NCI-H1417 (cell line): ENCODE measurements around the gene CD36.
A peak's percentile ranks its signal among the peaks of the same experiment; 100 is the strongest.

ENCODE experiments used
- DNase-seq, 3 experiments: peaks; one replicate each; lab custom pipeline; 2025; lab: John Stamatoyannopoulos, UW

CD36 gene

DNA sequence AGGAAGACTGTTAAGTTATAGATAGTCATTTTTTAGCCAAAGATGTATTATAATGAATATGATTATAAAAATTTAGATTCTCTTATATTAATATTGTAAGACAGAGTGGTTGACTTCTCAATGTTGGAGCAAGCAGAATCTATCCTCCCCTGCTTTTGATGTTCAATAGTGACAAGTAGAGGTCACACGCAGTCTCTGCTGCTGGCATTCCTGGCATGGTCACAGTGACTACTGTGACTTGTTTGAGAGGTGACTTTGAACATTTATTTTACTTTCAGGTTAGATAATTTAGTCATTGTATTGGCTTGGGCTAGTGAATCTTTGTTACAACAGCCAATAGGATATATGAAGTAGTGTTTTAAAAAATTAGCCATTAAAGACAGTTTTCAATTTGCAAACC lies 13.7 kb upstream of the CD36 start:
- no peak for DNase-seq

DNA sequence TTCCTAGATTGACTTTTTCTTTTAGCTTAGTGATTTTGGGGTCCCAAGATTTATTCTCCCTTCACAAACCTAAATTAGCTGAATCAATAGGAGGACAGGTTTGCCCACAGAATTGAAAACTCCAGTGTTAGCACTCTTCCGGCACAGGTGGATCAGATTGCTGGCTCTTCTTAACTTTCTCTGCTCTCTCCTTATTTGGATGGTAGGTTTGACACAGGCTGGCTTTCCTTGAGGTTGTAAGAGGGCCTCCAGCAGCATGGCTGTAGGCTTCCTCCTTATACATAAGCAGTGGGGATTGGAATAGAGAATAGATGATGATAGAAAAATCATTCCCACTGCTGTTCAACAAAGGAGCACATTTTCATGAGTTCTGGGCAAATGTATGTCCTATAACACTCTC lies 9.4 kb upstream of the CD36 start:
- no peak for DNase-seq

DNA sequence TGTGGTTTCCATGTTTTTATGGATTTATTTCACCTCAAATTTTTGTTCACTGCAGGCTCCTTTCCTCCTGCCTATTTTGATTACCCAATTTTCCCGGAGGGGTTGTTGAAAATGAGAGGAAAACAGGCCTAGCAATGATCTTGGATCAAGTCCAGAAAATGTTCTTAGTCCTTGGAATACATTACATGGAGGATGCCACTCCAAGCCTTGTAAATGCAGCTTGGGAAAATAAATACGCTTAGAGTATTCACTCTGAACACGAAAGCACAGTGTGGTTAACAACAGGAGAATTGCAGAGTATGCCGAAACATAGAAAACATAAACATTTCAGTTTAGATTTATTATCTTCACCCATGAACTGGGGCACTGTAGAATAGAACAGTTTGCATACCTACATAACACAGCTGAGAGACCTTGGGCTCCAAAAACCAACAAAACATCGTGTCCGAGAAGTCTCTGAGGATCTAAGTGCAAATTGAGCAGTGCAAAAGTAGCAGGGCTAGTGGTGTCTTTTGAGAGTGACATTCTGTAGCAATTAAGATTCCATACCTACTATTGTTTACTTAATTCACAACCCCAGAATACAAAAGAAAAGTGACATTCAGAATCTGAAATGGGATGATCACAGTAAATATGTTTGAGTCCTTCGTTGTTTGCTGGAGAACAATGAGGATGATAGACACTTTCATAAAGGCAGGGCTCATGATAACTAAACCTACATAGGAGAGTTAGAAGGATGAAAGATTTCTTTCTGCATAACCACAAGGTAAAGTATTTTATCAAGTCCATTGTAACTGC lies 7.6 kb upstream of the CD36 start:
- DNase-seq = peak; percentile 30 to 95 (median 76)

DNA sequence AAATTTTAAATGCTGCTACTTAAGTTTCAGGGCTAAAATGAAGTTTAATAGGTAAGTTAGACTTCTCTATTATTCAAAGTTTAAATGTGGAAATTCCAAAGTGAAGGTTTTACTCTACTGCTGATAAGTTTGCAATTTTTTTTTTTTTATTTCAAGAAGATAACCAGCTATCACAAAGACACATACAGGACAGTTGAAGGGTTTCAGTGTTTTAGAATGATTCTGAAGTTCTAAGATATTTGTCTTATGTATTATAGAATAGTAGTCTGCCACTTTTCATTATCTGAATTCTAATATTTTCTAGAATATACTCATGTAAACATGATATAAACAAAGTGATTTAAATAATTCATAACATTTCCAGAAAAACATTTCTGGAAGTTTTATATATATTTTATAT lies 7.0 kb upstream of the CD36 start:
- no peak for DNase-seq

DNA sequence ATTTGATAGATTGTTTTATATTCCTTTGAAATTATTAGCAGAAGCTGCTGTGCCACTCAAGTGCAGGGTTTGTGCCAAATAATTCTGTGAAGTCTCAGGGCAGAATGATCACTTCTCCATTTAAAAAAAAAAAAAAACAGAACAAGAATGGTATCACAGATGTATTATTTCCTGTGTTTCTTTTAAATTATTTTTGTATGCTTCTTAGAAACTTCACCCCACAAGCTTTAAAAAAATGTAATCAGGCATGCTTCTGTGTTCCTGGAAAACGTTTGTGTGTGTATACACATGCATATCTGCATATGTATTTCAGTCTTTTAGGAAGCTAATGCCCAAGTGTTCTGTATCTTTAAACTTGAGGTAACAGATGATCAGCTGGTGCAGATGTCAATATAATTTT lies 6.3 kb upstream of the CD36 start:
- no peak for DNase-seq

DNA sequence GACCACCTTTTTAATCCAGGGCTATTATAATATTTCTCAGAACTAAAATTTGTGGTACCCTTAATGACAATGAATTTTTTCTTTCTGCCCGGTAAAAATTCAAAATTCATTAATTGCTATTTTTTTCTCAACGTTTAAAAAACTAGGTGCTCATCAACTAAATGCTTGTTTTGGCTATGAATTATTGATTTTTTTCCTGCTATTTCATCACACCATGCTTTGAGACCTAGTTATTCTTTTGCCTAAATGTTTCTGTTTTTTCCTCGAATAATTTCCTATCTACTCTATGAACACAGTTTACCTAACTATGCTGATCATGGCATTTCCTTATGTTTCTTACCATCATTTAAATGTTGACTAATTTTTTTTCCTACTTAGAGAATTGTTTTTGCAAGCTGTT lies 5.6 kb upstream of the CD36 start:
- no peak for DNase-seq

DNA sequence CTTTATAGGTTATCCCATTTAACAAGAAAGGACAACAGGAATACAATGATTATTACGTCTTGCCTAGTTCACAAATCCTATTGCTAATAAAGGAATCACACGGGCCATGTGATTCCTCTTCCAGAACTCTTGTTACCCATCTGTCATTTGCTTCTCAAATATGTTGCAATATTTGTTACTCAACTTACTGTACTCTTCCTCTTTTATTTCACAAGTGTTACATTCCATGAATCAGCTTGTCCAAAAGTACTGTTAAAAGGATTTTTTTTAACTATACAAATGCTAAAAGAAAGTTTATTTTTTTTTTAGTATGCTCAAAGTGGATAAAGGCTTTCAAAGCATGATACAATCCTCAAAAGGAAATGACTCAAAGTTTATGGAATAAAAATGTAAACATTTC lies 3.9 kb upstream of the CD36 start:
- DNase-seq = no peak

DNA sequence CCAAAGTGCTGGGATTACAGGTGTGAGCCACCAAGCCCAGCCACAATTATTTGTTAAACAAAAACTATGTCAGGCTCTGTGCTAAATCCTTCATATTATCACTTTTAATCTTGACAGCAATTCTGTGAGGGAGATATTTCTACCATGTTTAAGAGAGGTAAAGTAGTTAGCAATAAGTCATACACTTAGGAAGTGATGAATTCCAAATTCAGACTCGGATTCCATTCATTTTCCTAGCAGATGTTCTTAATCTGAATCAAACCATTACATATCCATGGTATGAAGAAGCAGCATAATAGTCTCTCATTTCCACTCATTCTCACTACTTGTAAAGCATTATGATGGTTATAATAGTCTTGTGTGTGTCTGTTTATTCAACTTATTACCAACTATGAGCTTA lies 2.9 kb upstream of the CD36 start:
- no peak for DNase-seq

DNA sequence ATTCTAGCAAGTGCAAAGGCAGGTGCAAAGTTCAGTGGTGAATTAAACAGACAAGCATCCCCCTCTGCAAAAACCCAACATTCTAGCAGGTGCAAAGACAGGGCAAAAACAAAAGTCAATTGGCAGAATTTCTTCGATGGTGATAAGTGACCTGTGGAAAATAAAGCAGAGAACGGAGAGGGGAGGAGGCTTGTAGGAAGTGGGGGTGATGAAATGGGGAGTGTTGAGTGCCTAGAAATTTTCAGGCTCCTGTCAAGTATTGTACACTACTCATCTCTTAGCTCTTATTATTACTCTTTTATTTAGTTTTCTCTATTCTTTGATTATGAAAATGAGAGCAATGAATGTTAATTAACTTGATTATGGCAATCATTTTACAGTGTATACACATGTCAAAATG lies 2.4 kb upstream of the CD36 start:
- peak in 2 of 3 experiments; percentile 16 to 62 for DNase-seq

DNA sequence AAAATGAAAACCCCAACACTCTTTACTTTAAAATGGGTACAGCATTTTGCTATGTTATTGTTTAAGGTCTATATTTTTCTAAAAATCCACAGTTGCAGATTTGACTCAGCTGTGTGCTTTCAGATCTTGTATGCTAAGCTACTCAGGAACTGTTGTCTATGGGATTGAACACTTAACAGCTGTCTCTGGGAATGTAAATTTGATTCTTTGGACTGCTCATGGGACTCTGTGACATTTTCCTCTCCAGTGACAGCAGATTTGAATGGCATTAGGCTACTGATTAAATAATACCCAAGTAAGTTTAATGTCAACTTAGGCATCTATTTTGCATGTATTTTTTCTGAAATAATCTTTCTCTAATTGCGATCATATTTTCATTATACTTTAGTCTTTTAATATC lies 1.7 kb upstream of the CD36 start:
- DNase-seq = peak in 1 of 3 experiments; percentile 42

DNA sequence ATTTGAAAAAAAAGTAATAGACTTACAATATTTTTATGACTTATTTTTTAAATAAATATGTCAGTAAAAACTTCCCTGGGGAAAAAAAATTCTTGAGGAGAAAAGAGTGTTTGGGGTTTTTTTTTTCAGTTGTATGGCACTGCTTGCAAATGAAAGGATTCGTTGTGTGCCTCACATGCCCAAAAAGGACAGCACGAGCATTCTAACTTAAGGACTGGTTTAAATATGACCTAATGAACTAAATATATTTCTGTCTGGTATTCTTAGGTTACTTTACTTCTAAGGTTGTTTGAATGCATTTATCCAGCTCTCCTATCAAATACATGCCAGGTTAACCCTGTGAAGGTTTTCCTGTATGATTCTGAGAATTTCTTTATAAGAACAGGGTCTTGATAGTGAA lies 988 bp upstream of the CD36 start:
- DNase-seq = no peak

DNA sequence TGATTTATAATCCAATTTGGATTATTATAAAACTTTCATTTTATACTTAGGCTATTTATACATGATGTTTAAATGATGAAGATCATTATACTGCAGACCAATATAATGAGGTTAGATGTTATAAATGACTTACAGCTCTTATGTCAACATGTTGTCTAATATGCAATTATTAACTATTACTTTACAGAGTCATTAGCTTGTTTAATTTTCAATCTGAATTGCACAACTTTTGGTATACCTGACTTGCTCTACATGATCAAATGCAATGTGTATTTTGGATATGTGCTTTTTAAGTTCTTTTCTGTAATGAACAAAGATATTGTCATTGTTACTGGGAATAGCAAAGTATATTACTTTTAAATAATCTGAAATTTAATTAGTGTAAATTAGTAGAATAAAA lies 569 bp downstream of the CD36 start:
- DNase-seq = peak in 1 of 3 experiments; percentile 43

DNA sequence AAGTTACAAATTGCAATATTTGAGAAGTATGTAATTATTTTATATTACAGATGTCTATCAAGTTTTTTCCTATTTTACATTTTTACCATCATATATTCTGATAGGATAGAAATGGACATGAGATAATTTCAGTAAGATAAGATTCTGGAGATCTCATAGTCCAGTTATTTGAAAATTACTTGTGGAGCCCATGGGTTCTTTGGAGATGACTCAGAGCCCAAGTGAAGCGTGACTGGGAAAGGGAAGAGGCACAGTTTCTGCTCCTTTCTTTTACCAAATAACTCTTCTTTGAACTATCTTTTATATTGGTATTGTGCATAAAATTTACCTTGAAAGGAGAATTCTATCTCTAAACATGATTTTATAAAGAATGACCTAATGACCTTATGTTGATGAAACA lies 2.4 kb downstream of the CD36 start:
- no peak for DNase-seq

DNA sequence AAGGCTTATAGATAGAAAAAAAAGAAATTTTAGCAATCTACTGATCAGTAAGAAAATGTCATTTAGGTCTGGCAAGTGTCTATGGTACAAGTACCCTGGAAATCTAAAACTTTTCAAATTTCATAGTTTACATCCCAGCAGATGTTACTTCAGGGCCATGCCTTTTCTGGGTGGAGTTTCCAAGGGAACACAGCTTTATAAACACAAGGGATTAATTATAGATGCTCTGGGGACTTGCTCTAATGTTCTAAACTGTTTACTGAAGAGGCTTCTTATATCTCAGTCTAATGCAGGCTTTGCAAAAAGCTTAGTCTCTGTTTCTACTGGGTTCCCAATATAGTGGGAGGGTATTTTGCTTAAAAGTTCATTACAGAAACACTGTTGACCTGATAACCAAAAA lies 3.1 kb downstream of the CD36 start:
- peak in 1 of 3 experiments; percentile 16 for DNase-seq

DNA sequence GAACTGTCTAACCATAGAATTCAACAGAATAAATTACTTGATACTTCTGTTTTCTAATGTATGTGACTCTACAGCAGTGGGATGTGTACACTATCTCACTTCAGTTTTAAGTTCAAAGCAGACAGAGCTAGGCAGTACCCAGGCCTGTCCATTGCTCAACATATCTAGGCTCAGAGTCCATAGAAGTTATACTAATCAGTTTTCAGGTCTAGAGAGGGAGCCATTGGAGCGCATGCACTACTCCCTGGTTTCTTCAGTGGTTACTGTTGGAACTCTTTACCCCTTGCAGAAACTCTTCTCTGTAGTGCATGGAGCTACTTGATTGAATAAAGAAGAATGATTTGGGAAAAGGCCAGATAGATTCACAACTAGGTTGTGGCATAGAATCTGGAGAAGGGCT lies 4.4 kb downstream of the CD36 start:
- no peak for DNase-seq

DNA sequence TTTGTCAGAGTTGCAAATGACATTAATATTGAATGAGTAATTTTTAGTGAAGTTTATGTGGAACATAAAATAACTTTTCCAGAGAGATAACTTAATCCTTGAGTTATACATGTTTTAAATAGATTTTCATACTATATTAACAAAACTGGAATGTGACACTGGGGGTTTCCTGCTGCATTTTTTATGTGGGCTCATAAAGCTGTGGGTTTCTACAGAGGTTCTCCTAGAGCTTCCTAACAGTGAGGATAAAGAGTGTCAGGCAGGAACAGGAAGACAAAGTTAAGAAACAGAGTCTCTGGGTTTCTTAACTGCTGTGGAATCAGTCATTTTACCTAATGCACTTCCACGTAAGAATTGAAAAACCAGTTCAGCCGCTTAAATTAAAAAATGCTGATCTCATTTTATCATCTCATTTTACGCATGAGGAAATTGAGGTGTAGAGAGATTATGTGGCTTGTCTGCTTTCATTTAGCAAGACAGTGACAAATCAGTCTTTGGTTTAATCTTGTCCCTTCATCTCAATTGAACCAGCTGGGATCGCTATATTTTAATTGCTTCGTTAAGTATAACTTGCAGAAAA lies 5.0 kb downstream of the CD36 start:
- DNase-seq = no peak

DNA sequence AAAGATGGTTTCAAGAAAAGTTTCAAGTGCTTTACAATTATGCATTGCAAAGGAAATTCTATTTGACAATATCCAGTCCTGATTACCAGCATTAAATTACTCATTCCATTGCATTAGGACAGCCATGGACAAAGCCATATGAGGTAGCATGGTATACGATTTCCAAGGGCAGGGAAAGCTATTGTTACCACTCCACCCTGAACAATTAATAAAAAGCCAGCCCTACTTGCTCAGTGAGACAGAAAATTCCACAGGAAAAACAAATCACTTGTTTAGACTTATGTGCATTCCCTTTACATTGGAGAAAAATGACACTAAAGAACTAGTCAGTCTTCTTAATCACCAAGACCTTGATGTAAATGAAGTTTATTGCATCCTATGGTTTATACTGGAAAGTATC lies 5.6 kb downstream of the CD36 start:
- DNase-seq = no peak

DNA sequence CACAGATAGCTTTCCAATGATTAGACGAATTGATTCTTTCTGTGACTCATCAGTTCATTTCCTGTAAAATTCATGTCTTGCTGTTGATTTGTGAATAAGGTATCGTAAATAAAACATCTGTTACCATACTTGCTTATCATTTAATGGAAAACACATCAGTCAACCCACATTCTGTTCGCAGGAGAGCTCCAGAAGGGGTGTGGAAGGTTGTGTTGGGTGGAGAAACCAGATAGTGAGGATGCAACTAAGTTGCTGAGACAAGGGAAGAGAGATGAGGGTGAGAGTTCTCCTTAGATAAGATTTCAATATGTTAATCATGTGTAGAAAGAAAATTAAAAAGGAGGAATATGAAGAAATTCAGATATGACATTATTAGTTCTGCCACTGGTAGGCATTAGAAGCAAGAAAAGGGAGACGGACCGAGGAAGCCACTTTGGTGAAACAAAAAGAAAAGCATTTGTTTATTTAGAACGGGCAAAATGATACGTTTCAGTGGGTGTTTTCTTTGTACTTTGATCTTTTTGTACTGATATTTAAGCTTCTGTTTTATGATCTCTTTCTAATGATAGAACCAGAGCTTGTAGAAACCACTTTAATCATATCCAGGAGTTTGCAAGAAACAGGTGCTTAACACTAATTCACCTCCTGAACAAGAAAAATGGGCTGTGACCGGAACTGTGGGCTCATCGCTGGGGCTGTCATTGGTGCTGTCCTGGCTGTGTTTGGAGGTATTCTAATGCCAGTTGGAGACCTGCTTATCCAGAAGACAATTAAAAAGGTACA lies 7.8 kb downstream of the CD36 start:
- DNase-seq = no peak

DNA sequence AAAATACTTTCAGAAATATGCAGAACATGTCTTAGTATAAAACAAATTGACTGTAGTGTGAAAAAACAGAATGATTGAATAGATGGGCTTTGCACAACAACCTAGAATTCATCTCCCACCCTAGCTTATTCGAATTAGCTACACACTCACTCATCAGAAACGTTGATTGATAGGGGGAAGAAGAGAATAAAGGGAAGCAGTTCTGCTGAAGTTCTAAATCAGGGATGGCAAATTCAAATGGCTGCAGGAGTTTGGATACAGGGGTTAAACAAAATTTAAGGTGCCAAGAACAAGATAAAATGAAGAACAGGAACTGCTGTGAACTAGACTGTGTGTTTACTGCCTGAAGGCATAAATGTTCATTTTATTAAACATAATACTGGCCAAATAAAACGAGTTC lies 9.0 kb downstream of the CD36 start:
- DNase-seq = no peak

DNA sequence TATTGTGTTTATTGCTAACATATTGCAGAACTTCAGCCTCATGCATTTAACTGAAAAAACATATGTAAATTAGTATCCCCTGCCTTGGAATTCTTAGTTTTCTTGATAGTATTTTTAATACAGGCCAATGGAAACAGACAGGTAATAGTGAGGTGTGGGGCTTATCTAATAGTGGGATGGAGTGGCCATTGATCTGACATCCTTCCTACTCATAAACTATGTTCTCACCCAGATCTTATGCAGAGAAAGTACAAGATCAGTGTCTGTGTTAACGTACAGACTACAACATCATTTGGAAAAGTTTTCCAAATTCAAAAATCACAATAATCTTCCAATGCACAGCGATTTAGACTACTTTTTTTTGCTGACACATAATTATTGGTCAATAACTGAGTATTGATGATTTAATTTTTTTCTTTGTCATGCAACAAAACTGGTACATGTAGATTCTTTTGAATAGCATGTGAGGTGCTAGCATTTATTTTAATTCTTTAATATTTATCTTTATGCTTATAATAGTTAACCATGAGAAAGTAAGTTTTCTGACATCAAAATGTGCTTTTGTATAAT lies 9.7 kb downstream of the CD36 start:
- DNase-seq = no peak

DNA sequence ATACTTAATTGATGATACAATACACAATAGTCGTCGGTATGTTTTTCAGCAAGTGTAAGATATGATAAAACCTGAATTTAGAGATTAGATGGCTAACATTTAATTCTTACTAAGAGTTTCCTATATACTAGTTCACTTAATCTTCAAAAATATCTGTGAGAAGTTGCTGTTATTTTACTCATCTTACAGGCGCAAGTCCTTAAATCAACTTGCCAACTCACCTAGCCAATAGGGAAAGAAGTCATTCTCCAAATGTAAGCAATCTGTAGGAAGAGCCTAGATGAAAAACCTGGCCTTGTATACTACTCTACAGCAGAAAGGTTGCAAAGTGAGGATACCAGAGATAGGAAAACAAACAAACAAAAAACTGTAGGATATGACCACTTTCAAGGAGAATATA lies 10.6 kb downstream of the CD36 start:
- no peak for DNase-seq

DNA sequence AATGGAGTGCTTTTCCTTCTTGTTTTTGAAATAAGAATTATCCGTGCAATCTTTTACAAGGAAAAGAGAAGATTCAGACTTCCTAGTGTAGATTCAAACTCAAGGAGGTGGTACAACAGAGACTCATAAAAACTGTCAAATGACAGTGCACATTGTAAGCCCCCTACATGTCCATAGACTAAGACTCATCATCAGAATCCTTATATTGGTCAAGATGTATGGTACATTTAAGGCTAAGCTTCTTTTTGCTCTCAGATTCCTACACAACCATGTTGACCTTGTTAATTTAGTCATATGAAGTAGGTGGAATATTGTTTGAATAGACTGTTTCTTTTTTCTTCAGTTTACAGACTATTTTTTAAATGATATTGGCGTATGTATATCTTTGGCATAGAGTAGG lies 11.6 kb downstream of the CD36 start:
- DNase-seq = no peak

DNA sequence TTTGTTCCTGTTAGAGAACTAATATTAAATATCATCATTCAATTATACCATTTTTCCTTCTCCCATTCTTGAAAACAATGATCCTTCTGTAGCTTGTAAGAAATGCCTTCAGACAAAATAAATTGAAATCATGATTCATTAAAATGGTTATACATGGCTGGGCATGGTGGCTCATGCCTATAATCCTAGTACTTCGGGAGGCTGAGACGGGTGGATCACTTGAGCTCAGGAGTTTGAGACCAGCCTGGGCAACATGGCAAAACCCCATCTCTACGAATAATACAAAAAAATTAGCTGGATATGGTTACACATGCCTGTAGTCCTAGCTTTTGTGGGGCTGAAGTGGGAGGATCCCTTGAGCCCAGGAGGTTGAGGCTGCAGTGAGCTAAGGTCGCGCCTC lies 13.0 kb downstream of the CD36 start:
- DNase-seq = no peak
